ENCODE measurements around the gene PPT2.
A peak's percentile ranks its signal among the peaks of the same experiment; 100 is the strongest.

PPT2 gene

DNA sequence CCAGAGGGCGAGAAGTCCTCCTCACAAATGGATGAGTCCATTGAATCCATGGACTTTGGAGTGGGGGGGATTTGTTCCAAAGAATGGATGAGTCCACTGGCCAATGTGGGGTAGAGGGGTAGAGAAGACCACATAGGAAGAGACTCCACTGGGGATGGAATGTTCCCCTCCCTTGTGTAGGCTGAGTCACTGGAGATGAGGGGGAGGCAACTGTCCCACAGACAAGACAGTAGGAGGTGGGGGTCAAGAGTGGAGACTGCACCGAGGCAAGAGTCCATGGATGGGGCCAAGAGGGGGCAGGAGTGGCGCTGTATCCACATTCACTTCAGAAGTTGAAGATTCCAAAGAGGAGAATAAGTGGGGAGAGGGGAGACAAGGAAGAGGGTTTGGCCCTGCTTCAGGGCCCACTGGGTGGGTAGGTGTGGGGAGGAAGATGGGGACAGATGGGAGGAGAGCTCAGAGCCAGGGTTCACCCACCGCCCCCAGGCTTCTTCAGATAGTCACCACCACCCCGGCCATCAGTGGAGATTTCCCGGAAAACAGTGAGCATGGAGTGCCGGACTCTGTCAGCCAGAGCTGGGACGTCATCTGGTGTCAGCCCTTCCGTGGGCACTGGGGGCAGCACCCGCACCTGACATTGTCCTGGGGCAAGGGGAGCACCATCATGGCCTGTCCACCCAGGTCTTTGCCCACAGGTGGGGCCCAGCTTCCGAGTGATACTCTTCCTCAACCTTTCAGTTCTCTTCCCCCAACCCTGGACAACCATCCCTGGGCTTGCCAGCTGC lies 15.1 kb downstream of the PPT2 start:
- CTCF ChIA-PET: no interaction called here
- no peaks in the 10 kb centered on the region for H3K9me3 Mint-ChIP-seq
- peaks cover 16% of the 10 kb centered on the region for H3K4me1 Mint-ChIP-seq
- H3K27ac Mint-ChIP-seq: no peak overlapping the region
- DNase-seq: no peak
- H3K4me3 Mint-ChIP-seq: no peak overlapping the region
- H3K27me3 Mint-ChIP-seq: no peaks in the 10 kb centered on the region
- H3K36me3 Mint-ChIP-seq: peaks cover 36% of the 10 kb centered on the region

DNA sequence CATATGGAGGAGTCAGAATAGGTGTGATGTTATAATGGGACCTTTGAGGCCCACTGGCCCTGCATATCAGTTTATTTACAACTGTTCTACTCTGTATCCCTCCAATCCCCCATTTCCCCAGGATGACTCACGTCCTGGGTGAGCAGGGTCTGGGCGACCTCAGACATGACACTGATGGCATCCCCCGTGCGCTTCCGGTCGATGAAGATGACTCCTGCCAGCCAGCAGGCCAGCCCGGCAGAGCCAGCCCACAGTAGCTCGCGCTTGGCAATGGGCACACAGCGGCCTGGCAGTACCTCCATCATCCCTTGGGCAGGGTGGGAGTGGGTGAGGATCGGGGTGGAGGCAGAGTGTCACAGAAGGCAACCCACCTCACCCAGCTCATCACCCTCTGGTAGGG lies 16.4 kb downstream of the PPT2 start:
- Mint-ChIP-seq H3K27ac (no peak overlapping the region), H3K4me1 (peaks cover 27% of the 10 kb centered on the region)

DNA sequence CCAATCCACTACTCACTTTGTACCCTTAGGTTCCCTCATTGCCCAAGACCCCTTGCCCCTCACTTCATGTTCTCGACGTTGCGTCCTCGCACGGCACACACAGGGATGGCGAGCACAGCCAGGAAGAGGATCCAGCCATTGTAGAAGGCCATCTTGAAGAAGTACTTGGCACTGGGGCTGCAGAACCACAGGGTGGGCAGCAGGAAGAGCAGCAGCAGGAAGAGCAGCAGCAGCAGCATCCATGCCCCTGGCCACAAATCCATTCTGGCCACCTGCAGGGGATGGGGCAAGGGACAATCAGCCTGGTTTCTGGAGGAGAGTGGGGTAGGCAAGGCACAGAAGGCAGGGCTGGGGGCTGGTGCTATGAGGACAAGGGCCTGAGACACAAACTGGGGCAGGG lies 17.3 kb downstream of the PPT2 start:
- H3K27ac Mint-ChIP-seq: peak overlapping the region; percentile 39
- no peaks in the 10 kb centered on the region for H3K27me3 Mint-ChIP-seq
- peaks cover 31% of the 10 kb centered on the region for H3K4me1 Mint-ChIP-seq
- no peak overlapping the region for H3K4me3 Mint-ChIP-seq
- CTCF ChIA-PET: interaction anchor here (1.1 kb wide), 1 partner anchor 24 kb away, joined by 3 read pairs; no protein-coding TSS in a partner anchor
- DNase-seq: no peak
- peaks cover 36% of the 10 kb centered on the region for H3K36me3 Mint-ChIP-seq
- no peaks in the 10 kb centered on the region for H3K9me3 Mint-ChIP-seq

More for the DNA sequence above, 16.4 kb downstream of the PPT2 start:
- no peak for DNase-seq
- H3K9me3 Mint-ChIP-seq: no peaks in the 10 kb centered on the region
- H3K4me3 Mint-ChIP-seq: no peak overlapping the region
- no peaks in the 10 kb centered on the region for H3K27me3 Mint-ChIP-seq
- H3K36me3 Mint-ChIP-seq: peaks cover 36% of the 10 kb centered on the region
- CTCF ChIA-PET: no interaction called here

DNA sequence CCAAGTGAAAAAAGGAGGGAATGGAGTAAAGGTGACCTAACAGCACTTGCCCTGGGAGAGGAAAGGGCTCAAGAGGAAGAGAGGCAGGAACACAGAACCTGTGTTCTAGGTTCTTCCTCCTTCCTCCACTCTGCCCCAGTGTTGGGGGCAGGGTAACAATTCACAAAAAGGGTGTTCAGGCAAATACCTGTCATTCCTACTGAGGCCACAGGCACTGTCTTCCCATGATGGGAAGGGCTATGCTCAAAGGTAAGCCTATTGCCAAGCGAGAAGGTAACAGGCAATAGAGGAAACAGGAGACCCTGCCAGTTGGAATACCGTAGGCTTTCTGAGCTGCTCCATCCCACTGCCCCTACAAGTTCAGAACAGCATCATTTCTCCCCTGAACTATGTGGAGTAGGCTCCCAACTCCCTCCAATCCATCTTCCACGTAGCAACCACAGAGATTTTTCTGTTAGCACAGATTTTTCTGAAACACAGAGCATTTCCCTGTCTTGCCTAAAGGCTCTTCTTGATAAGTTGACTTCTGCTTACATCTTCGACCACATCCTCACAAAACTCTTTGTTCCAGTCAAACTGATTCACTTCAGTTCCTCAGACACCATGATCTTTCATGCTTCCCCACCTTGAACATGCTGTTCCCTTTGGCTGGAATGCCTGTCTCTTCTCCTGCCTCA lies 19.2 kb downstream of the PPT2 start:
- Mint-ChIP-seq H3K4me1 (peaks cover 45% of the 10 kb centered on the region), H3K4me3 (no peak overlapping the region)
- CTCF ChIA-PET: no interaction called here

DNA sequence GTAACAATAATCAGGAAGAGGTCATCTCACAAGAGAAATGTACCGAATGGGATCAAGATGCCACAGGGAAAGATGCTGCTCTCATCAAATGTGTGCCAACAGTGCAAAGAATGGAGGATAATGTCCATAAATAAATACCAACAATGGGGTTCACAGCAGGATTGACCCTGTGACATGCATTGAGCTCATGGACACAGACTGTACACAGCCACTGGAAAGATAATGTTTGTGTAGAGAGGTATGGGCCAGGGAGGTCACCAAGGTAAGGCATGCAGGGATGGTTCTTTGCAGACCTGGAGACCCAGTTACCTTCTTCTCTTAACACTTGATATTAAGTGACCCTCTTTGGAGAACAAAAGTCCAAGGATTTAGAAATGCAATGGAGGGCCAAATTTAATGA lies 20.5 kb downstream of the PPT2 start:
- CTCF ChIA-PET: no interaction called here
- Mint-ChIP-seq H3K27ac (no peak overlapping the region), H3K4me1 (peaks cover 55% of the 10 kb centered on the region), H3K9me3 (no peaks in the 10 kb centered on the region), H3K4me3 (peak overlapping the region; percentile 85), H3K36me3 (peaks cover 30% of the 10 kb centered on the region), H3K27me3 (no peaks in the 10 kb centered on the region)
- no peak for DNase-seq

More for the DNA sequence above, 19.2 kb downstream of the PPT2 start:
- Mint-ChIP-seq H3K27ac (peak overlapping the region; percentile 46), H3K9me3 (no peaks in the 10 kb centered on the region), H3K36me3 (peaks cover 28% of the 10 kb centered on the region), H3K27me3 (no peaks in the 10 kb centered on the region)
- no peak for DNase-seq

DNA sequence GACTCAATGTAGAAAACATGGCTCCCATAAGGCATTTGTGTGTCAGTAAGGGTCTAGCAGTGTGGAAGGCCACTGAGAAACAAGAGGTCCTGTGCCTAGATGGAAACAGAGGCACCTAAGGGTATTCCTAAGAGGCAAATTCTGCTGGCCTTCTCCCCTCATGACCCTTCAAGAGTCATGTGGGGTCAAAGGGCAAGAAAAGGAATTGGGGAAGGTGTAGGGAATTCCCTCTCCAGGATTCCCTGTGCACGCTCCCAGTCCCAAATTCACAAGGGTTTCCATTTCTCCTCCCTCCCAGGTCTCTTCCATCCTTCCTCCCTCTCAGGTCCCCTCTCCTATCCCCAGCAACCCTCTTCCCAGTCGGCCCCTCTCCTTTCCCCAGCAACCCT lies 21.4 kb downstream of the PPT2 start:
- CTCF ChIA-PET: no interaction called here
- Mint-ChIP-seq H3K4me1 (peaks cover 64% of the 10 kb centered on the region), H3K4me3 (peak overlapping the region; percentile 85), H3K27me3 (no peaks in the 10 kb centered on the region), H3K36me3 (peaks cover 24% of the 10 kb centered on the region), H3K27ac (no peak overlapping the region), H3K9me3 (no peaks in the 10 kb centered on the region)
- no peak for DNase-seq

DNA sequence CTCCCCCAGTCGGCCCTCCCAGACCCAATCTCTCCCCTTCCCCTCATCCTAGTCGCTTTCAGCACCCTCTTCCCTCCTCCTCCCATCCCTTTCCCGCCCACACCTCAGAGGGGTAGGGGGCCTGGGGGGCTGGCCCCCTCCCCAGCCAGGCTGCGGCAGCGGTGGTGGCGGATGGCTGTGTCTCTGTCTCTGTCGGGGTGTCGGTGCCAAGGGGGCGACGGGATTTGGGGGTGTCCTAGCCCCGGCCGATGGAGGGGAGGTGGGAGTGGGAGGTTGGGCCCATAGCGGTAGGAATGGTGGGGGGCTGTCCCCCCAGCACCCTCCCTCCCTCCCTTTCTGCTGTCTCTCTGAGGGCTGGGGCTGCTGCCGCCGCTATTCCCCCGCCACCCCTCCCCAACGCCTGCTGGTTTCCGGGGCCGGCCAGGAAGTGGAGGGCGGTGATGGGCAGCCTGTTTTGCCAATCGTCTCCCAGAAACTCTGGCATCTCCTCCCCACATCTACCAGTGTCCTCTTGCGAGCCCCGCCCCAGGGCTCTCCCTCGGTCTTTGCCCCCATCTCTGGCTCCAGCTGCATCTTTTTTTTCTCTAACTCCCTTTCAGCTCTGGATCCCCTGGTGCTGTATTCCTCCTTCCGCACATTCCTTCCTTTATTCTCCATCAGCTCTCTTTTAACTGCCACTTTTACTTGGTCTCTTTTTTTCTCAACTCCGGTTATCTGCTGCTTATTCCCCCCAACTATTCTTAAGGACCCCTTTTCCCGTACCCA lies 22.0 kb downstream of the PPT2 start, which contains the start of gene AGPAT1:
Gene AGPAT1 (minus strand): TSS at position 374 of the 765 bp plus-strand sequence. CDS start 4,588 bp downstream, outside the sequence.
- peak; percentile 98 for DNase-seq
- Mint-ChIP-seq H3K36me3 (peaks cover 24% of the 10 kb centered on the region), H3K4me3 (peak within 1 kb of the TSS; percentile 85), H3K27me3 (no peaks in the 10 kb centered on the region), H3K27ac (peak within 1 kb of the TSS; percentile 92), H3K4me1 (peaks cover 70% of the 10 kb centered on the region), H3K9me3 (no peaks in the 10 kb centered on the region)
- CTCF ChIA-PET: no interaction called here

DNA sequence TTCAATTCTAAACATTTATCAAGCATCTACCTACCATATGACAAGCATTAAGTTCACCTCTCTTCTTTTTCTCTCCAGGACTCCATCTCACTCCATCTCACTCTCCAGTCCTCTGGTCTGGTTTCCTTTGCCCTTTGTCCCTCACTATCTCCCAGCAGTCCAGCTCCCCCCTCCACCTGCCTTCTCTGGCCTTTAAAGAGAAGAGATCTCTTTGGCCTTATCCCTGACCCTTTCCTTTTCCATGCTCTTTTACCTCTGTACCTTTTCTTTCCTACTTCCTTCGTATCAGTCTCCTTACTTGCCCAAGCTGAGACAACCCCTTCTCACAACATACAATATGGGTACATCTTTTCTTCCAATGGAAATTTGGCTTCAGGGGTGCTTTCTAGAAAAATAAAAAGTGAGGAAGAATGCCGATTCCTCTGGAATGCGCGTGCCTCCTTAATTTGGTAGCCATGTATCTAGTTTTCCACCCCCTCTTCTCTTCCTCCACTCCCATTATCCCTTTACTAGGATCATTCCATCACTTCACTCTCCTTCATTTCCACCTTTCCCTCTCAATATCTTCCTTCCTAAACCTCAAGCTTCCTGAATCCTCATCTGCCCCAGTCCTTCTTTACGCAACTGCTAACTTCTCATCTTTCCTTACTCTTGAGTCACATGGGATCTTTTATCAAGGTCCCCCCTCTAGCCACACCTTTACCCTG lies 22.7 kb downstream of the PPT2 start:
- H3K36me3 Mint-ChIP-seq: peaks cover 21% of the 10 kb centered on the region
- no peaks in the 10 kb centered on the region for H3K9me3 Mint-ChIP-seq
- H3K27ac Mint-ChIP-seq: peak overlapping the region; percentile 92
- DNase-seq: no peak
- peak overlapping the region; percentile 85 for H3K4me3 Mint-ChIP-seq
- H3K4me1 Mint-ChIP-seq: peaks cover 73% of the 10 kb centered on the region
- H3K27me3 Mint-ChIP-seq: no peaks in the 10 kb centered on the region
- CTCF ChIA-PET: interaction anchor here (1.3 to 1.8 kb wide), 2 partner anchors 14 to 19 kb away, joined by 5 to 9 read pairs; no protein-coding TSS in a partner anchor

DNA sequence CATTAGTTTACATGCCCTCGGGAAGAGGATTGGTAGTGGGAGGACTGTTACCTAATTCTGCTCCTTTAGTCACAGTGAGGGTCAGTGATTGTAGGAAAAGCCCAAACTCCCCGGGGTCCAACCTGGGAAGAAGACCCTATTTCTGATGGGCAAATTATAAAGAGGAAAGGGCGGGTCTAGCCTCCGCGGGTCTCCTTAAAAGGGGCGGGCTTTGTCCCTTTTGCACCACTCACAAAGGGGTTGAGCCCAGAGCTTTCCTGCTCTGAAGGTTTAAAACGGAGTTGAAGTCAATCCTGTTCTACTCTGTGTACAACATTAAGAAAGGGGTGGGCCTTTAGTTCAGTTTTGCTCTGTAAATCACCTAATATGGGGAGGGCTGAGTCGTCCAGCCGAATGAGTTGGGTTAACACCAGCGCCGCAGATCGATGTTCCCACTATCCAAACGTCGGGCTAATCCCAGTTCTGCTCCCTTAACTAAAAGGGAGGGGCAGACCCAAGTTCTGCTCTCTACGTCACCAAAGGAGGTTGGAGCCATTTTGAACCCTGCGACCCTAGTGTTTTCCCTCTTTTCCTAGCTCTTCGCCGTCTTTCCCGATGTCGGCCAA lies 23.3 kb downstream of the PPT2 start:
- no peaks in the 10 kb centered on the region for H3K27me3 Mint-ChIP-seq
- H3K36me3 Mint-ChIP-seq: peaks cover 21% of the 10 kb centered on the region
- peak; percentile 65 for DNase-seq
- H3K4me1 Mint-ChIP-seq: peaks cover 73% of the 10 kb centered on the region
- CTCF ChIA-PET: interaction anchor here (0.7 to 1.8 kb wide), 3 partner anchors 14 to 18 kb away, joined by 3 to 9 read pairs (median 5); partner anchors contain the start of gene GPSM3
- H3K4me3 Mint-ChIP-seq: peak overlapping the region; percentile 85
- peak overlapping the region; percentile 92 for H3K27ac Mint-ChIP-seq
- H3K9me3 Mint-ChIP-seq: no peaks in the 10 kb centered on the region

DNA sequence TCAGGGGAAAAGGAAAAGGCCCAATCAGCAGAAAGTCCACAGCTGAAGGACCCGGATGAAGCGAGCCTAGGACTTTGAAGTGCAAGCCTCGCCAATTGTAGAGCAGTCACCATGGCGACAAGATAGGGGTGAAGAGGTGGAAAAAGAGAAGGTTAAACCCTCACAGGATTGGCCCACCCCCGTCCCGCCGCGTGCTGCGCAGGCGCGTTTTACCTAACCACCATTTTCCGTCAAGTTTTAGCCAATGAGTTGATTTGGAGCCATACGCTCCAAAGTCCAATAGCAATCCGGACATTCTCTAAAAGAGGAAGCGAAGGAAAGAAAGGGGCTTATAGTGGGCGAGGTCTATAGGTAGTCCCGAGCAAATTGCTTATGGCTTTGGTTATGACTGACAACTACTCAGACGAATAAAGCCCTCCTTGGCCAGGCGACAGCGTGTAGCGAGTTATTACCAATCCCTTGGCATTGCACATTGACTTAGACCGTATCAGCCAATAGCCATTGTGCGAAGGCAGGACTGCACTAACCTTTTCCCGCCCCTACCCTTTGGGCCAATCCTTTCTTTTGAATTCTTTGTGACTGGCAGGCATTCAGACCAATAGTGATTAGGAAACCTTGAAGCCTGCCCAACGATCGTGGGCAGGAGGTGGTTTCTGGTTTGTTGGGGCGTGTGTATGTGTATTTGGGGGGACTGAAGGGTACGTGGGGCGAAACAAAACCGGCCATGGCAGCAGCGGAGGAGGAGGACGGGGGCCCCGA lies 24.0 kb downstream of the PPT2 start, which contains the start of gene RNF5:
Gene RNF5 (plus strand): TSS at position 618 of the 759 bp plus-strand sequence. CDS start 107 bp downstream, at position 725.
- no peaks in the 10 kb centered on the region for H3K9me3 Mint-ChIP-seq
- H3K4me1 Mint-ChIP-seq: peaks cover 71% of the 10 kb centered on the region
- DNase-seq: peak; percentile 97
- peak within 1 kb of the TSS; percentile 92 for H3K27ac Mint-ChIP-seq
- H3K36me3 Mint-ChIP-seq: peaks cover 24% of the 10 kb centered on the region
- H3K4me3 Mint-ChIP-seq: peak within 1 kb of the TSS; percentile 85
- CTCF ChIA-PET: interaction anchor here (0.7 to 1.8 kb wide), 4 partner anchors 13 to 18 kb away, joined by 3 to 9 read pairs (median 5); partner anchors contain the start of gene GPSM3
- no peaks in the 10 kb centered on the region for H3K27me3 Mint-ChIP-seq

DNA sequence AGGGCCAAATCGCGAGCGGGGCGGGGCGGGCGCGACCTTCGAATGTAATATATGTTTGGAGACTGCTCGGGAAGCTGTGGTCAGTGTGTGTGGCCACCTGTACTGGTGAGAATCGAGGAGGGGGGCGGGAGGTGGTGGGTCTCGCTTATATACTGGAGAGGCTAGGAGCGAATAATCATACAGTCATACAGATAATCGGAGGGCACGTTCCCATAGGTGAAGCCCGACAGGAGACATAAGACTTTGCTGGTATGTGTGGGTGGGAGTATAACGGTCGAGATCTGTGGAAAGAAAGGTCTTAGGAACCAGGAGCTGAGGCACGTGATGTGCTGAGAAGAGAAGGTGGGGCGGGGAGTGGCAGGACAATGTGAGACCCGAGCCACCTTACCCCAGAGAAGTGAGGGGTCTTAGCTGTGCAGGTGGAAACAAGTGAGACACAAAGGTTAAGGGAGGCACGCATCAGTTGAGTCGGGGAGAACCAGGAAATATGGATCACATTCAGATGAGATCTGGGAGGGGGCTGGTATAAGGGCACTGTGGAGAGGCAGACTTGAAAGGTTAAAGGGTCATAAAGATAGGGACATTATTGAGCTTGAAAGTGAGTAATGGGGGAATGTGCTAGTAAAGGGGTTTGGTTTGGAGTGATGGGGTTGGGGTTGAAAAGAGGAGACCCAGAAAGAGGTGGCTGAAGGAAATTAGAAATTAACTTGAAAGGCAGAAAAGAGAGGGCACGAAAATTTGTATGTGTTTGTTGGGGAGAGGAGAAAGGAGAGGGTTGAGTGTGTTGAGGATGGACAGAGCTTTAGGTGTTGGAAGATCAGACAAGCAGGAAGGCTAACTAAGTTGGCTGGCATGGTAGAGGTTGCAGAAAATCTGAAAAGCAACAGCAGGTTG lies 24.9 kb downstream of the PPT2 start:
- H3K27me3 Mint-ChIP-seq: no peaks in the 10 kb centered on the region
- DNase-seq: peak; percentile 34
- CTCF ChIA-PET: interaction anchor here (0.8 to 1.5 kb wide), 2 partner anchors 17 to 30 kb away, joined by 3 to 5 read pairs; no protein-coding TSS in a partner anchor
- peak overlapping the region; percentile 85 for H3K4me3 Mint-ChIP-seq
- no peaks in the 10 kb centered on the region for H3K9me3 Mint-ChIP-seq
- peaks cover 63% of the 10 kb centered on the region for H3K4me1 Mint-ChIP-seq
- H3K36me3 Mint-ChIP-seq: peaks cover 28% of the 10 kb centered on the region
- peak overlapping the region; percentile 92 for H3K27ac Mint-ChIP-seq

Measured in activated naive CD4-positive, alpha-beta T cell treated with anti-CD3 and anti-CD28 coated beads, Interleukin-2, amount 10 ng/mL, durations not matched to agents 7 days and 5 days (primary cell).